ENCODE data around the gene COG4.

COG4 gene

GRCh38 chr16:70483426-70483825 lies 39.9 kb downstream of the COG4 start:
- no peak for TF ChIP-seq CTCF (IDR thresholded peaks at IDR 0.05; ENCODE audit: borderline replicate concordance, control extremely low read depth, extremely low read depth, insufficient read depth, missing control alignments)
- peak; percentile 59 for DNase-seq (ENCODE audit: low spot score)
- in situ Hi-C loops (cut with MboI; ENCODE audit: low sequenced_read_pairs, unreplicated experiment), result no loop called here

- TF ChIP-seq CTCF (IDR thresholded peaks at IDR 0.05; ENCODE audit: borderline replicate concordance, control extremely low read depth, extremely low read depth, insufficient read depth, missing control alignments), result no peak
- no peak for DNase-seq (ENCODE audit: low spot score)
- in situ Hi-C loops (cut with MboI; ENCODE audit: low sequenced_read_pairs, unreplicated experiment), result no loop called here
Observed at GRCh38 chr16:70482624-70483023, 40.7 kb downstream of the COG4 start.

GRCh38 chr16:70481929-70482536 lies 41.3 kb downstream of the COG4 start:
- DNase-seq (ENCODE audit: low spot score), result no peak
- in situ Hi-C loops (cut with MboI; ENCODE audit: low sequenced_read_pairs, unreplicated experiment), result no loop called here
- TF ChIP-seq CTCF (IDR thresholded peaks at IDR 0.05; ENCODE audit: borderline replicate concordance, control extremely low read depth, extremely low read depth, insufficient read depth, missing control alignments), result no peak

- no peak for TF ChIP-seq CTCF (IDR thresholded peaks at IDR 0.05; ENCODE audit: borderline replicate concordance, control extremely low read depth, extremely low read depth, insufficient read depth, missing control alignments)
- in situ Hi-C loops (cut with MboI; ENCODE audit: low sequenced_read_pairs, unreplicated experiment), result no loop called here
- no peak for DNase-seq (ENCODE audit: low spot score)
Observed at GRCh38 chr16:70480127-70481105, 42.9 kb downstream of the COG4 start.

- no peak for DNase-seq (ENCODE audit: low spot score)
- in situ Hi-C loops (cut with MboI; ENCODE audit: low sequenced_read_pairs, unreplicated experiment), result no loop called here
- no peak for TF ChIP-seq CTCF (IDR thresholded peaks at IDR 0.05; ENCODE audit: borderline replicate concordance, control extremely low read depth, extremely low read depth, insufficient read depth, missing control alignments)
Observed at GRCh38 chr16:70478912-70479341, 44.4 kb downstream of the COG4 start.

GRCh38 chr16:70478169-70478568 lies 45.2 kb downstream of the COG4 start:
- no peak for DNase-seq (ENCODE audit: low spot score)
- in situ Hi-C loops (cut with MboI; ENCODE audit: low sequenced_read_pairs, unreplicated experiment), result no loop called here
- no peak for TF ChIP-seq CTCF (IDR thresholded peaks at IDR 0.05; ENCODE audit: borderline replicate concordance, control extremely low read depth, extremely low read depth, insufficient read depth, missing control alignments)
